Right ventricle myocardium inferior (tissue), 1 donor: Measurements from ENCODE around the gene PYM1. TPM values are rescaled to one million over a fixed set of nuclear protein-coding genes. Genes with fewer than 3 reads are reported as not detected.
A peak's percentile ranks its signal among the peaks of the same experiment; 100 is the strongest.

ENCODE experiments used
- ATAC-seq: fragments of 200-7000 bp; cut with Tn5 transposase; one replicate; pipeline ENCODE4 v1.9.1; 2020; ENCODE audit warnings: mild to moderate bottlenecking, moderate library complexity
- DNase-seq: peaks from one replicate; pipeline ENCODE4 v3.0.0; 2021; ENCODE audit errors: missing footprints
- intact Hi-C: fragments of 100-400 bp; cut with DNase I; formaldehyde crosslinking; loops from one replicate; pipeline ENCODE4 v1.11.0; 2022
- total RNA-seq: library from RNA; stranded (reverse); fragmentation: NEBNext Ultra II Directional; extraction: Animal tissue kit (Norgen Biotek cat#: 25700); gene quantifications from one replicate; pipeline ENCODE4 v1.2.1, GENCODE V29; 2021
- donor health status: DM: no; HTN: yes; CAD: no; lungs with severe emphysema.

The PYM1 gene
- total RNA-seq, 1 donor from 2014 or later = 19.1 TPM

- DNase-seq (no peak), ATAC-seq (no peak)
- intact Hi-C loops = no loop called here
These were observed 15.0 kb upstream of the PYM1 start for GRCh38 chr12:55942577-55943136.

- no peak for ATAC-seq
- no peak for DNase-seq
- intact Hi-C loops = no loop called here
These were observed 14.4 kb upstream of the PYM1 start for GRCh38 chr12:55942055-55942454.

- peak; percentile 94 for ATAC-seq
- intact Hi-C loops = loop anchor here (1.0 kb wide), 1 partner anchor 200 kb away; no protein-coding TSS in a partner anchor
- peak; percentile 90 for DNase-seq
These were observed 12.5 kb upstream of the PYM1 start for GRCh38 chr12:55940065-55940732.

GRCh38 chr12:55938826-55939501, 11.3 kb upstream of the PYM1 start:
- no peak for ATAC-seq
- DNase-seq = no peak
- intact Hi-C loops = no loop called here

- intact Hi-C loops = no loop called here
These were observed 10.3 kb upstream of the PYM1 start for GRCh38 chr12:55937981-55938380.

GRCh38 chr12:55935738-55936151, 8.1 kb upstream of the PYM1 start:
- ATAC-seq (peak; percentile 27), DNase-seq (peak; percentile 74)
- intact Hi-C loops = no loop called here

More at GRCh38 chr12:55937981-55938380, 10.3 kb upstream of the PYM1 start:
- DNase-seq = no peak
- no peak for ATAC-seq

- intact Hi-C loops = no loop called here
These were observed 7.1 kb upstream of the PYM1 start for GRCh38 chr12:55934773-55935172.

GRCh38 chr12:55933799-55934742, 6.4 kb upstream of the PYM1 start:
- DNase-seq = no peak
- no peak for ATAC-seq
- intact Hi-C loops = loop anchor here (2.0 kb wide), 1 partner anchor 33 kb away; the partner anchor contains the start of genes CDK2 and PMEL

More at GRCh38 chr12:55934773-55935172, 7.1 kb upstream of the PYM1 start:
- ATAC-seq (no peak), DNase-seq (no peak)

GRCh38 chr12:55933169-55933798, 5.6 kb upstream of the PYM1 start:
- intact Hi-C loops = loop anchor here (2.0 kb wide), 1 partner anchor 34 kb away; the partner anchor contains the start of genes CDK2 and PMEL
- no peak for ATAC-seq
- no peak for DNase-seq

- DNase-seq (no peak), ATAC-seq (no peak)
- intact Hi-C loops = loop anchor here (2.0 kb wide), 1 partner anchor 34 kb away; the partner anchor contains the start of genes CDK2 and PMEL
These were observed 4.8 kb upstream of the PYM1 start for GRCh38 chr12:55932551-55932910.

GRCh38 chr12:55931780-55932550, 4.3 kb upstream of the PYM1 start:
- DNase-seq (peak; percentile 87), ATAC-seq (peak; percentile 45)
- intact Hi-C loops = loop anchor here (2.0 kb wide), 1 partner anchor 35 kb away; the partner anchor contains the start of genes CDK2 and PMEL

GRCh38 chr12:55931317-55931779, 3.7 kb upstream of the PYM1 start:
- ATAC-seq (no peak), DNase-seq (peak; percentile 73)
- intact Hi-C loops = no loop called here

GRCh38 chr12:55930771-55931316, 3.1 kb upstream of the PYM1 start, which contains the start of gene DGKA:
TSS of gene DGKA (plus strand) at chr12:55931162. CDS start at chr12:55936504, 5,342 bp downstream.
- no peak for ATAC-seq
- intact Hi-C loops = no loop called here
- DNase-seq = no peak

- ATAC-seq (no peak), DNase-seq (no peak)
- intact Hi-C loops = no loop called here
These were observed 1.7 kb upstream of the PYM1 start for GRCh38 chr12:55929306-55929791.

GRCh38 chr12:55926738-55927587, 731 bp downstream of the PYM1 start:
- intact Hi-C loops = loop anchor here (2.0 kb wide), 3 partner anchors 46 to 98 kb away; partner anchors contain the start of gene DNAJC14
- ATAC-seq = peak; percentile 88
- DNase-seq = peak; percentile 92
